ENCODE results near the gene TRAK2. TPM values are rescaled to one million over a fixed set of nuclear protein-coding genes. Genes with fewer than 3 reads are reported as not detected.
"Not testable (repeated sequence)": the region's sequence is repeated elsewhere in the genome, so short reads cannot be mapped to it uniquely, and the experiment has no call there.

The TRAK2 gene
- total RNA-seq, 1 experiment from 2014 or later = 59.1 TPM

DNA sequence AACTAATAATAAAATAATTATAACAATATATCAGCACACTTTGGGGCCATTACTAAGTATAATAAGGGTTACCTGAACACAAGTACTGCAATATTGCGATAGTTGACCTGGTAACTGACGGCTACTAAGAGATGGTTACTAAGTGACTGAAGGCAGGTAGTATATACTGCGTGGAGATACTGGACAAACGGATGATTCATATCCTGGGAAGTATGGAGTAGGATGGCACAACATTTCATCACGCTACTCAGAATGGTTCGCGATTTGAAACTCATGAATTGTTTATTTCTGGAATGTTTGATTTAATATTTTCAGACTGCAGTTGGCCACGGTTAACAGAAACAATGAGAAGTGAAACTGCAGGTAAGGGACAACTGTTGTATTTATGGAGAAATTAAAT, 54.7 kb downstream of the TRAK2 start:
- DNase-seq (ENCODE audit: low read depth, low spot score) = no peak
- in situ Hi-C loops (cut with HindIII; ENCODE audit: low pct_unique_long_range_greater_than_20kb, low sequenced_read_pairs) = no loop called here

- DNase-seq (ENCODE audit: low read depth, low spot score) = no peak
- in situ Hi-C loops (cut with HindIII; ENCODE audit: low pct_unique_long_range_greater_than_20kb, low sequenced_read_pairs) = no loop called here
Observed at GRCh38 chr2:201383136-201383535, 68.1 kb downstream of the TRAK2 start.

- in situ Hi-C loops (cut with HindIII; ENCODE audit: low pct_unique_long_range_greater_than_20kb, low sequenced_read_pairs) = no loop called here
Observed at GRCh38 chr2:201378496-201379397, 72.5 kb downstream of the TRAK2 start.

DNA sequence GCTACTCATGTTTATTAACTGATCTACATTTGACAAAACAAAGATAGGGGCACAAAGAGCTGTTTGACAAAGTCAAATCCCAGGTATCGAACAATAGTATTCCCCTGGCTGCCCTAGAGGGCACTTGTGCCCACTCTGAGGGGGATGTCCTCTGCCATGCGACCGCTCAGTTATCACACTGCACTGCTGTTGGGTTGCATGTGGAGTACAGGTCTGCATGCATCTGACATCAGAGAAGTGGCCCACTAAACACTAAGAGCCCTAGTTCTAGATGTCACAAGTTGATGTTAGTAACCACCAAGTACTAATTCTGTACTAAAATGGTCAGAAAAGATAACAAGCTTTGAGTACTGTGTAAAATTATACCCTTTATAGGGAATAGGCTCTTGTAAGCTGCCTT, 74.0 kb downstream of the TRAK2 start:
- in situ Hi-C loops (cut with HindIII; ENCODE audit: low pct_unique_long_range_greater_than_20kb, low sequenced_read_pairs) = no loop called here
- no peak for DNase-seq (ENCODE audit: low read depth, low spot score)

More at GRCh38 chr2:201378496-201379397, 72.5 kb downstream of the TRAK2 start:
- no peak for DNase-seq (ENCODE audit: low read depth, low spot score)

- in situ Hi-C loops (cut with HindIII; ENCODE audit: low pct_unique_long_range_greater_than_20kb, low sequenced_read_pairs) = no loop called here
- DNase-seq (ENCODE audit: low read depth, low spot score) = no peak
Observed at GRCh38 chr2:201369775-201370174, 81.5 kb downstream of the TRAK2 start.

DNA sequence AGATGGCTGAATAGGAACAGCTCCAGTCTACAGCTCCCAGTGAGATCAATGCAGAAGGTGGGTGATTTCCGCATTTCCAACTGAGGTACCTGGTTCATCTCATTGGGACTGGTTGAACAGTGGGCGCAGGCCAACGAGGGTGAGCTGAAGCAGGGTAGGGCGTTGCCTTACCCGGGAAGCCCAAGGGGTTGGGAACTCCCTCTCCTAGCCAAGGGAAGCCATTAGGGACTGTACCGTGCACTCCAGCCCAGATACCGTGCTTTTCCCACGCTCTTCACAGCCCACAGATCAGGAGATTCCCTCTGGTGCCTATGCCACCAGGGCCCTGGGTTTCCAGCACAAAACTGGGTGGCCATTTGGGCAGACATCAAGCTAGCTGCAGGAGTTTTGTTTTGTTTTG, 81.9 kb downstream of the TRAK2 start:
- in situ Hi-C loops (cut with HindIII; ENCODE audit: low pct_unique_long_range_greater_than_20kb, low sequenced_read_pairs); DNase-seq (ENCODE audit: low read depth, low spot score): not testable (repeated sequence)

GRCh38 chr2:201366146-201366545, 85.1 kb downstream of the TRAK2 start:
- in situ Hi-C loops (cut with HindIII; ENCODE audit: low pct_unique_long_range_greater_than_20kb, low sequenced_read_pairs) = no loop called here
- DNase-seq (ENCODE audit: low read depth, low spot score) = no peak

- peak; percentile 65 for DNase-seq (ENCODE audit: low read depth, low spot score)
- in situ Hi-C loops (cut with HindIII; ENCODE audit: low pct_unique_long_range_greater_than_20kb, low sequenced_read_pairs) = no loop called here
Observed at GRCh38 chr2:201363857-201364560, 87.2 kb downstream of the TRAK2 start.

- in situ Hi-C loops (cut with HindIII; ENCODE audit: low pct_unique_long_range_greater_than_20kb, low sequenced_read_pairs) = no loop called here
Observed at GRCh38 chr2:201362396-201362795, 88.9 kb downstream of the TRAK2 start.

DNA sequence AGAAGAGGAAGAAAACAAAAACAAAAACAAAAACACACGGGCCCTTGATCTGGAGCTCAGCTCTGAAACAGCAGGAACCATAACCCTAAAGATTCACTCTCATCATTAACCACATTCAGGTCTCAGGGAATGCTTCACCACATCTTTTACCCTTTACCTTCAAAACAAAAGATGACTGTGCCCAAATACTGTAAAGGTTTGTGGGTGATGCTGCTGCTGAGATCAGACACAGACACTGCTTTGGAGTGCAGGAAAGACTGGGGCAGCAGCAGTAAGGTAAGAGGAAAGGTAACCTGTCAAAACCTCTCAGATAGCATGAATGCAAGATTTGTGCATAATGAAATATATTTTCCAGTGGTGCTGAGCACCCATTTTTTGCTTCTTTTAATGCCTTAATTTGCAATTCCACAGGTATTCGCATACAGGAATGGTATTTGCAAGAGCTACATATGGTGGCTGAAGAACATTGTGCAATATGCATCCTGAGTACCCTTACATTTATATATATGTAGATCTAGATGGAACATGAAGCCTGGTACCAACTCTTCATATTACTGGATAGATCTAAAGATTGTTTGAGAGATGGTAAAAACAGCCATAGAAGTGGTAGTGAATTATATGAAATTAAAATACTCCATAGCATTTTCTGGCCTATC, 90.1 kb downstream of the TRAK2 start:
- DNase-seq (ENCODE audit: low read depth, low spot score) = no peak
- in situ Hi-C loops (cut with HindIII; ENCODE audit: low pct_unique_long_range_greater_than_20kb, low sequenced_read_pairs) = no loop called here

More at GRCh38 chr2:201362396-201362795, 88.9 kb downstream of the TRAK2 start:
- DNase-seq (ENCODE audit: low read depth, low spot score) = no peak

DNA sequence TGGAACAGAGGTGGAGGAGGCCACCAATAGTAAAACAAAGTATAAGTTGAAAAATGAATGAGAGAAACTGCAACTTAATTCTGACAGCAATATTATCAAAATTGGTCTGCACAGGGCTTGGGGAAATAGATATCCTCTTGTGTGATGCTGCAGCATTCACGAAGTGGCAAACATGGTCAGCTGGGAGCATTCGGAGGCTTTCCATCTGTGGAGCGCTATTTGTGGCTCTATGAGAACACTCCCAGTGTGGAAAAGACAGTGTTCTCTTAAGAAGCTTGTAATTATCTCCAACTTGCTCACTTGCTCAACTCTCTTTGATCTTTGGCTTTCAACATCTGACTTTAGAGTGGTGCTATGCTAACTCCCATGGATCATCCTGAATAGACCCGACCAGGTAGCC, 91.0 kb downstream of the TRAK2 start:
- in situ Hi-C loops (cut with HindIII; ENCODE audit: low pct_unique_long_range_greater_than_20kb, low sequenced_read_pairs) = no loop called here
- no peak for DNase-seq (ENCODE audit: low read depth, low spot score)

GRCh38 chr2:201358684-201359083, 92.6 kb downstream of the TRAK2 start:
- no peak for DNase-seq (ENCODE audit: low read depth, low spot score)
- in situ Hi-C loops (cut with HindIII; ENCODE audit: low pct_unique_long_range_greater_than_20kb, low sequenced_read_pairs) = no loop called here

GRCh38 chr2:201357221-201357620, 94.0 kb downstream of the TRAK2 start, which contains the start of gene FLACC1:
FLACC1 (minus strand) TSS chr2:201357345; CDS start chr2:201351404, 5,941 bp downstream.
- DNase-seq (ENCODE audit: low read depth, low spot score) = peak; percentile 96
- in situ Hi-C loops (cut with HindIII; ENCODE audit: low pct_unique_long_range_greater_than_20kb, low sequenced_read_pairs) = no loop called here

- in situ Hi-C loops (cut with HindIII; ENCODE audit: low pct_unique_long_range_greater_than_20kb, low sequenced_read_pairs) = no loop called here
- DNase-seq (ENCODE audit: low read depth, low spot score) = no peak
Observed at GRCh38 chr2:201353116-201353515, 98.1 kb downstream of the TRAK2 start.

GRCh38 chr2:201350879-201351278, 100.4 kb downstream of the TRAK2 start:
- DNase-seq (ENCODE audit: low read depth, low spot score) = no peak
- in situ Hi-C loops (cut with HindIII; ENCODE audit: low pct_unique_long_range_greater_than_20kb, low sequenced_read_pairs) = no loop called here

DNA sequence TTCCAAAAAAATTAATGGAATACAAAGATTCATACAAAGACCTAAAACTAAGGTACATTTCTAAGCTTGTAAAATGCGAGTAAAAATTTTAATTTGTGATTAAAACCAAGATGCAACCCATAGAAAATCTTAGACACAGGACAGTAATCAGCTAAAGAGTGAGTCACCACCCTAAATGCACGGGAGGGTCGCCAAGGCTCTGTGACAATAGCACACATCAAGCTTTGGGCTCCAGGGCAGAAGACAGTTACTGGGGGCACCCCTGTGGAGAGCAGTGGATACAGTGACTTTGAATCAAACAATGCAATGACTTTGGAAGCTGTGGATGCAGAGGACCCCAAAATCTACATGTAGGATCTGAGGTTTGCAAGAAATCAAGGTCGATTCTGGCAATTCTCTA, 101.7 kb downstream of the TRAK2 start:
- in situ Hi-C loops (cut with HindIII; ENCODE audit: low pct_unique_long_range_greater_than_20kb, low sequenced_read_pairs) = no loop called here
- no peak for DNase-seq (ENCODE audit: low read depth, low spot score)

- DNase-seq (ENCODE audit: low read depth, low spot score) = no peak
- in situ Hi-C loops (cut with HindIII; ENCODE audit: low pct_unique_long_range_greater_than_20kb, low sequenced_read_pairs) = no loop called here
Observed at GRCh38 chr2:201348758-201349157, 102.5 kb downstream of the TRAK2 start.

GRCh38 chr2:201347138-201347537, 104.1 kb downstream of the TRAK2 start:
- in situ Hi-C loops (cut with HindIII; ENCODE audit: low pct_unique_long_range_greater_than_20kb, low sequenced_read_pairs) = no loop called here
- no peak for DNase-seq (ENCODE audit: low read depth, low spot score)
